ENCODE results near the gene CCDC149. TPM values are rescaled to one million over a fixed set of nuclear protein-coding genes. Genes with fewer than 3 reads are reported as not detected.

The CCDC149 gene
- total RNA-seq, 1 donor, result 12.3 TPM

DNA sequence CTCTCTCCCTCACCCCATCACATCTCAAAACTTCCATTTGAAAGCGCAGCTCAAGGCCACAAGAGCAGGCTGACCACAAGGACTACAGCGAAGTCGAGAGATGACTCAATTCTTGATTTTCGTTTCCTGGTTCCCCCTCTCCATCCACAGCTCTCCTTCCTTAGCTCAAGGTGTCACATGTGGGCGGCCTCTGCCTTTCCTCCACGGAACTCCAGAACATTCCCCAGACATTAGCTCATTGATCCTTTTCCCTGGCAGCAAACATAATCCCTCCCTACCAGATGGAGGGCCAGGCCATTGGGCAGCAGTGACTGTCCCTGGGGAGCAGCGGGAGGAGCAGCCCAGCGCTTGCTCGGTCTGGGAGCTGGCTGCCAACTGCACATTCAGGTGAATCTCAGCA is 56.3 kb downstream of the CCDC149 start:
- Histone ChIP-seq H3K4me2 (ENCODE audit: insufficient read depth, low read length) (peak overlapping the region; percentile 60), H3K36me3 (ENCODE audit: insufficient read depth, low read length) (no peaks in the 10 kb centered on the region), H3K9me3 (ENCODE audit: low read depth, low read length) (no peaks in the 10 kb centered on the region), H3K79me2 (ENCODE audit: insufficient read depth, low read length) (no peaks in the 10 kb centered on the region), H3K4me3 (ENCODE audit: insufficient read depth, low read length) (peak overlapping the region; percentile 2), H4K20me1 (ENCODE audit: insufficient read depth, low read length) (no peaks in the 10 kb centered on the region), H3K27me3 (ENCODE audit: insufficient read depth, low read length) (no peaks in the 10 kb centered on the region), H3K27ac (ENCODE audit: low read depth, low read length) (no peak overlapping the region), H2AFZ (ENCODE audit: low read length) (peak overlapping the region; percentile 26), H3K4me1 (ENCODE audit: insufficient read depth, low read length) (peaks cover 59% of the 10 kb centered on the region)
- no peak for DNase-seq (ENCODE audit: insufficient read length, low spot score, missing footprints)
- TF ChIP-seq CTCF (IDR thresholded peaks at IDR 0.05; ENCODE audit: extremely low read depth, low read depth, low read length), result no peak

- H3K4me1 ChIP-seq (ENCODE audit: insufficient read depth, low read length), result peaks cover 66% of the 10 kb centered on the region
- no peaks in the 10 kb centered on the region for H3K79me2 ChIP-seq (ENCODE audit: insufficient read depth, low read length)
- no peak for DNase-seq (ENCODE audit: insufficient read length, low spot score, missing footprints)
- H3K4me3 ChIP-seq (ENCODE audit: insufficient read depth, low read length), result no peak overlapping the region
- H2AFZ ChIP-seq (ENCODE audit: low read length), result no peak overlapping the region
- no peaks in the 10 kb centered on the region for H3K27me3 ChIP-seq (ENCODE audit: insufficient read depth, low read length)
- no peaks in the 10 kb centered on the region for H4K20me1 ChIP-seq (ENCODE audit: insufficient read depth, low read length)
- H3K9me3 ChIP-seq (ENCODE audit: low read depth, low read length), result no peaks in the 10 kb centered on the region
- H3K27ac ChIP-seq (ENCODE audit: low read depth, low read length), result no peak overlapping the region
- H3K36me3 ChIP-seq (ENCODE audit: insufficient read depth, low read length), result no peaks in the 10 kb centered on the region
- no peak for TF ChIP-seq CTCF (IDR thresholded peaks at IDR 0.05; ENCODE audit: extremely low read depth, low read depth, low read length)
- H3K4me2 ChIP-seq (ENCODE audit: insufficient read depth, low read length), result no peak overlapping the region
These were observed 57.1 kb downstream of the CCDC149 start for GRCh38 chr4:24855741-24856140.

- Histone ChIP-seq H3K9me3 (ENCODE audit: low read depth, low read length) (no peaks in the 10 kb centered on the region), H3K79me2 (ENCODE audit: insufficient read depth, low read length) (no peaks in the 10 kb centered on the region), H3K4me2 (ENCODE audit: insufficient read depth, low read length) (peak overlapping the region; percentile 10), H3K27ac (ENCODE audit: low read depth, low read length) (peak overlapping the region; percentile 30), H3K27me3 (ENCODE audit: insufficient read depth, low read length) (no peaks in the 10 kb centered on the region), H3K36me3 (ENCODE audit: insufficient read depth, low read length) (no peaks in the 10 kb centered on the region), H3K4me3 (ENCODE audit: insufficient read depth, low read length) (no peak overlapping the region), H3K4me1 (ENCODE audit: insufficient read depth, low read length) (peaks cover 67% of the 10 kb centered on the region), H4K20me1 (ENCODE audit: insufficient read depth, low read length) (no peaks in the 10 kb centered on the region), H2AFZ (ENCODE audit: low read length) (no peak overlapping the region)
- DNase-seq (ENCODE audit: insufficient read length, low spot score, missing footprints), result peak; percentile 77
- TF ChIP-seq CTCF (IDR thresholded peaks at IDR 0.05; ENCODE audit: extremely low read depth, low read depth, low read length), result no peak
These were observed 59.7 kb downstream of the CCDC149 start for GRCh38 chr4:24853142-24853541.

DNA sequence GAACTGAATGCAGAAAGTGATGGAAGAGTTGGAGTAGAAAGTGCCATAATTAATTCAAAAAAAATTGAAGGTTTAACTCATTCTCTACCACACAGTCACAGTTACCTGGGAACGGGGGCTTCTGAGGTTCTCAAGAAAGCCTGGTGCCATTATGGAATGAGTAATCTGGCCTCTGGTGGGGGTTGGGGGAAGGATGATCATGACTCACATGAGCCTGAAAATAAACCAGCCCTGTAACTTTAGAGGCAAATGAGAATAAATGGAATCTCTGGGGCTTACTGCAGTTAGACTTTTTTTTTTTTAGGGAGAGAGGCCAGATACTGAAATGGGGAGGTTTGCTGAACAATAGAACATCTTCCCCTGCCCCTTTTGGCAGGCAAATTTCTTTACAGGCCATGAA is 62.2 kb downstream of the CCDC149 start:
- Histone ChIP-seq H4K20me1 (ENCODE audit: insufficient read depth, low read length) (no peaks in the 10 kb centered on the region), H3K4me1 (ENCODE audit: insufficient read depth, low read length) (peaks cover 43% of the 10 kb centered on the region), H3K79me2 (ENCODE audit: insufficient read depth, low read length) (no peaks in the 10 kb centered on the region), H3K27me3 (ENCODE audit: insufficient read depth, low read length) (no peaks in the 10 kb centered on the region), H3K9me3 (ENCODE audit: low read depth, low read length) (no peaks in the 10 kb centered on the region), H3K27ac (ENCODE audit: low read depth, low read length) (peak overlapping the region; percentile 45), H2AFZ (ENCODE audit: low read length) (no peak overlapping the region), H3K4me3 (ENCODE audit: insufficient read depth, low read length) (no peak overlapping the region), H3K36me3 (ENCODE audit: insufficient read depth, low read length) (no peaks in the 10 kb centered on the region), H3K4me2 (ENCODE audit: insufficient read depth, low read length) (peak overlapping the region; percentile 11)
- peak; percentile 85 for DNase-seq (ENCODE audit: insufficient read length, low spot score, missing footprints)
- TF ChIP-seq CTCF (IDR thresholded peaks at IDR 0.05; ENCODE audit: extremely low read depth, low read depth, low read length), result no peak

Data from osteoblast (primary cell).